HTR-8/SVneo (cell line): ENCODE measurements around the gene LRRC55.
"Not testable (repeated sequence)": the region's sequence is repeated elsewhere in the genome, so short reads cannot be mapped to it uniquely, and the experiment has no call there.

ENCODE experiments used
- DNase-seq: peaks from one replicate; pipeline ENCODE4 v3.0.0; 2011; ENCODE audit warnings: low spot score, mixed read lengths; ENCODE audit not compliant: insufficient read length
- FAIRE-seq: peaks from 2 replicates; lab custom pipeline; 2011; peaks lifted over from hg19 to GRCh38; lab: Jason Lieb, UNC

LRRC55 gene

DNA sequence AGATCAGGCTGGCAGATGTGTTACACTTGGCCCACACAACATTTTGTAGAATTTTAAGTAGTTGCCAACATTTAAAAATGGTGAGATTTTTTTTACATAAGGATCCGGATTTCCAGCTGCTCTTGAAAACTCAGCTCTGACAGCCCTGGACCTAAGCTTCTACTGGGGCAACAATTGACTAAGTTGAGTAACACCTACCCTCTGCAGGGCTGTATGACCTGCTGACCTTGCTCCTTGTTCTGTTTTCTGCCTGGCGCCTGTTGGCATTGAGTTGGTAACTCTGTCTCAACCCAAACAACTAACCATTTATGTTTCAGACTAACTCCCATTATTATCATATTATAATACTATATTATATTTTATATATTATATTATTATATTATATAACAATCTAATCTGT lies 21.1 kb upstream of the LRRC55 start:
- FAIRE-seq (no peak), DNase-seq (no peak)

DNA sequence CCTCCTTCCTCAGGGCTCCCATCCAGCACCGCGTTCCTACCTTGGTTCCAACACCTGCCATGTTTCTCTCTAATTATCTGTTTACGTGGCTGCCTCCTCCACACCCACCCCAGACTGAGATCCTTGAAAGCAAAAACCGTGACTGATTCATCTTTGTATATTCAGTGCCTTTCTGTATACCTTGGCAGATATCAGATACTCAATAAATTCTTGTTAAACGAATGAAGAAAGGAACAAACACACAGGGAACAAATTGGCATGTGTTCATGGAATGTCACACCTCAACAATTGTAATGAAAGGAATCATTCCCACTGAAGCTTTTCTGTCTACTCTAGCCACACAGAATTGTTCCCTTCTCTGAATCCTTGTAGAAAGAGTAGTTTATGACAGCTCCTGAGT lies 20.4 kb upstream of the LRRC55 start:
- DNase-seq: no peak
- no peak for FAIRE-seq

DNA sequence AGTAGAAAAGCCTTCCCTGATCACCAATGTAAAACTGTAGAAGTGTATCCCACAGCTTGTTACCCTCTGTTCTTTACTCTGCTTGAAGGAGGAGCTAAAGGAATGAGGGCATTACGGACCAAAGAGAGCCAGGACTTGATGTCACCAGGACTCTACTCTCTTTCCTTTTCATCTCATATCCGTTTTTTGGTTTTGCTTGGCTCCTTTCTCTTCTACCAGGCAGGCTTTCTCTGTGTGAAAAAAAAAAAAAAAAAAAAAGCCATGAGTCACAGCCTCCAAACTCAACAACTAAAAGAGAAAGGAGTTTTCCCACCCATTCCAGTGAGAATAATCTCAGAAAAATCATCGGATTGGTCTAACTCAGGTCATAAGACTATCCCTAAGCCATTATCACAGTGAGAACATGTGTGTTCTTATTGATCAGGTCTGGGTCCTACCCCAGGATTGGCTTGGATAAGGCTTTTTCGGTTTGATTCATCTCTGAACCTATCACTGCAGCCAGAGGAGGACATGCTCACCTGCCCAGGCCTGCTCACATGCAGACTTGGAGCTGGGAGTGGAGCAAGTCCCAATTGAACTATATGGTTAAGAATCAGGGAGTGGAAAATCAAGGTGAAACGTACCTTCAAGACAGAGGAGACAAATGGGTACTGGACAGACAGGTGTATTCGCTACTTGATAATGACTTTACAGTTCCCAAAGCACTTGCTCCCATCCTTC lies 19.4 kb upstream of the LRRC55 start:
- no peak for FAIRE-seq

DNA sequence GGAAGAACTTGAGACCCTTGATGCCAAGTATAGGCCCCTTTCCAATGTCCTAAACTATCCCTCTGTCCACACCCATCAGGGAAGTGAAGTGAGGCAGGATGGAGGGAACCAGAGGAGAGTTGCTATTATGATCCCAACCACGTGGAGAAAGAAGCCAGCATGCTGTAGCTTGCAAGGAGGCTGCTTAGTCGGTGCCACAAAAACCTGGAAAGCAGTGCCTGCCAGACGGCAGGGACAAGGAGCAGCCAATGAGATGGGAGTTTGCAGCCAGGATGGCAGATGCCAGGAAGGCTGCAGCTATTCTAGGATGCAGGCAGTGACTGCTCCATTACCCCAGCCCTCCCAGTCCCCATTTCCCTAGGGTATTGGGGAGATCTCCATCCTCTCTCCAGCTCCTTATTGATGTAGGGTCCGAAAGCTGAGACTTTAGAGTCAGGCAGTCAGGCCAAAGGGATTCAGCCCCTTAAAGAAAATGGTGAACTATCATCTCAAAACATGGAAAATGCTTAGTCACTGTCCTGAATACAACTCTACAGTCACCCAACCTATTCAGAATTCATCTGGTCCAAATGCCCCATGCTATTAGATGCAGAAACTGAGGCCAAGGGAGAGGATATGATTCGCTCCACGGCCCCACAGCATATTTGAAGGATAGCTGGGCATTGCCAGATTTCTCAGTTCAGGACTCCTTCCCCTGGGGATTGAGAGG lies 18.4 kb upstream of the LRRC55 start:
- DNase-seq (no peak), FAIRE-seq (no peak)

More for the DNA sequence above, 19.4 kb upstream of the LRRC55 start:
- DNase-seq: no peak

DNA sequence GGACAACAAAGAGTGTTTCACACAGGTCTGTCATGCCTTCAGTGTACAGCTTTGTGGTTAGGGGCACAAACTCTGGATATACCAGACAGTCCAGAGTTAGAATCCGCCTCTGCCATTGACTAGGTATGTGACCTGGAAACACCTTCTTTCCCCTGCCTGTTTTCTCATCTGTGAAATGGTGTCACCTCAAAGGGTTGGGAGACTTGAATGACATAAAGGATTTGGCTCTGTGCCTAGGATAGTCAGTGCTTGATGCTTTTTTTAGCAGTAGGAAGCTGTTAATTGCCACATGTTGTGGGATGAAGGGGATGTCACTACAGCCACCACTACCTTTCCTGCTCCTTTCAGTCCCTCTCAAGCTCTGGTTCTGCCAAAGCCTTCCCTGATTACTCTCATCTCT lies 17.4 kb upstream of the LRRC55 start:
- FAIRE-seq (no peak), DNase-seq (no peak)

DNA sequence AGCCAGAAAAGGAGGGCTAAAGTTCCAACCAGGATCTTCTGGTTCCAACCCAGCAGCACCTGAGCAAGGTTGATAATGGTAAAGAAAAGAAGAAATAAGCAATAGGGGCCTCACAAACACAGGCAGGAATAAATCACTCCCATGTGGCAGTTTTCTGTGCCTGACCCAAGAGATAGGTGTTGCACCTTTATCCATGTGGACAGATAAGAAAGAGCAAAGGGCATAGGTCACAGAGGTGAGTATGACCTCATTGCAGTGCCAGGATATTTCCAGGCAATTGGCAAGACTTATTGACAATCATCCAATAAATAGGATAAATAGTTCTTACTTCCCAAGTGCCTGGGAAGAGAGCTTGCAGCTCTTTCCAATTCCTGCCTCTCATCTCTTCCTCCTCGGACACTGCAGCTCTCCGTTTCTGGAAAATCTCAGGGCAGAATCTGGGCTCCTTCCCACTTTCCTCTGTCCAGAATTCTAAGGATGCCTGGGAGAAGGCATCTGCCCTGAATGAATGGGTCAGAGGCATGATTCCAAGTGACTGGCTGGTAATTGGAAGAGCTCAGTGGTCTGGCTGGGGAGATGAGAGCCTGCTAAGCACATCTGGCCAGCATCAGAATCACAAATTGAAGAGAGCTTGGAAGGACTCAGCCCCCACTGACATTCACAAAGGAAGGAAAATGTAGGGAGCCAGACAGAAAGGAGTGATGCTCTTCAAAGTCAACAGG lies 14.5 kb upstream of the LRRC55 start:
- DNase-seq: no peak
- FAIRE-seq: no peak

DNA sequence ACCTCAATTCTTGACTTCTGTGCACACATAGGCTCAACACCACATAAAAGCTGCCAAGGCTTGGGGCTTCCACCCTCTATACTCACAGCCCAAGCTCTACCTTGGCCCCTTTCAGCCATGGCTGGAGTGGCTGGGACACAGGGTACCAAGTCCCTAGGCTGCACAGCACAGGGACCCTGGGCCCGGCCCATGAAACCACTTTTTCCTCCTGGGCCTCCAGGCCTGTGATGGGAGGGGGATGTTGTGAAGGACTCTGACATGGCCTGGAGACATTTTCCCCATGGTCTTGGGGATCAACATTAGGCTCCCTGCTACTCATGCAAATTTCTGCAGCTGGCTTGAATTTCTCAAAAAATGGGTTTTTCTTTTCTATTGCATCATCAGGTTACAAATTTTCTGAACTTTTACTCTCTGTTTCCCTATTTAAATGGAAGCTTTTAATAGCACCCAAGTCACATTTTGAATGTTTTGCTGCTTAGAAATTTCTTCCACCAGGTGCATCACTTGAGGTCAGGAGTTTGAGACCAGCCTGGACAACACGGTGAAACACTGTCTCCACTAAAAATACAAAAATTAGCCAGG lies 11.9 kb upstream of the LRRC55 start:
- not testable (repeated sequence) for FAIRE-seq, DNase-seq

DNA sequence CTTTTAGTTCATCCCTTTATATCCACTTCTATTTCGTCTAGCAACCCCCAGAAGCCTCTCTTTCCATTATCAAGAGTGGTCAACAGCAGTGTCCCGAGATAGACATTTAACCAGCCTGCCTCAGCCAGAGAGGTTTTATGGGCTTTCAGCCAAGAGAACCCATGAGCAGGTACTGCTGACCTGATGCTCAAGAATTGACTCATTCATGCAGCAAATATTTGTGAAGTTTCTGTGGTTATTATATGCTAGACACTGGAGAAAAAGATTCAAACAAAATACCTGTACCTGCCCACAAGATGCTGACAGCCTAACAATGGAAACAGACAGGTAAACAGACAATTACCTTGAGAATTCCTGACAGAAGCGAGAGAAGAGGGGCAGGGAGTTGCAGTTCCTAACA lies 9.7 kb upstream of the LRRC55 start:
- FAIRE-seq (no peak), DNase-seq (no peak)

DNA sequence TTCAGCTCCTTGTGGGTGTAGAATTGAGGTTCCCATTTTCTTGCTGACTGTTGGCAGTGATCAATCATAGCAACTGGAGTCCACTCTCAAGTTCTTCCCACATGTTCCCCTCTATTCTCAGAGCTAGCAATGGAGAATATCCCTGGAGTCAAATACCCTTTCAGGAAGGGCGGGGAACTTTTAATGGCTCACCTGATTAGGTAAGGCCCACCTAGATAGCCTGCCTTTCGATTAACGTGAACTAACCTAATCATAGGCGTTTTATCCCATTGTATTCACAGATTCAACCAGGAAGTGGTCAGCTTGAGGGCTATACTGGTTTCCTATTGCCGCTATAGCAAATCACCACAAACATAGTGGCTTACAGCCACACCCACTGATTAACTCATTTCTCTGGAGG lies 7.1 kb upstream of the LRRC55 start:
- DNase-seq (no peak), FAIRE-seq (no peak)

DNA sequence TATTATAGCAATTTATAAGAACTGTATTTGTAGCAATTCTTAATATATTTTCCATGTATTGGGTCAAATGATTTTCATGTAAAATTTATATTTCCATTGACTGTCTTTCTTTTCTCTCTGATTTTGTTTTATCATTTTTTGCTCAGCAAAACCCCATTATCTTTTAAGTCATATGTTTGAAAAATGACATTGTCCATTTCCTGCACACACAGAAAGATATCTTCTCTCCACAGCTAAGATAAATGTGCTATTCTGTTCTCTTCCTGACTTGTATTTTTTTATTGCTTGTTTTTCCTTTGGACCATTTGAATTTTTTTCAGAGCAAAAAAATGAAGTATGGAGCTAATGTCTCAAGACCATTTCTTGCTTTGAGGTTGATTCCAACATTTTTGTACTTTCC lies 6.3 kb upstream of the LRRC55 start:
- FAIRE-seq (no peak), DNase-seq (no peak)

DNA sequence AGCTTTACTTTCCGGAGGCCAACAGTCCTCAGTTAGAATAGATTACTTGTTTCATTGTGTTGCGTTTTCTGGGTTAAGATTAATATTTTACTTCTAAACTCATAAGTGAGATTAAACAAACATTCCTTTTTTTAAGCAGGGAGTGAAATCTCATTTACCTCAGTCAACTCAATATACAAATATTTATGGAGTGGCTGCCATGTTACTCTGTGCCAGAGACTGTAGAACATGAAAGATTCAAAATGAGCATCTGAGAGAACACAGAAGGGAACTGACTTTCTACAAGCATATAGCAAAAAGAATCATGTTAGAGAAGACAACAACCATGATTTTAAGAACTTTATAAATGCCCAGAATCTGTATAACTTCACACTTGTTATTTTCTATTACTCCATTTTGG lies 3.4 kb upstream of the LRRC55 start:
- FAIRE-seq: no peak
- DNase-seq: no peak

DNA sequence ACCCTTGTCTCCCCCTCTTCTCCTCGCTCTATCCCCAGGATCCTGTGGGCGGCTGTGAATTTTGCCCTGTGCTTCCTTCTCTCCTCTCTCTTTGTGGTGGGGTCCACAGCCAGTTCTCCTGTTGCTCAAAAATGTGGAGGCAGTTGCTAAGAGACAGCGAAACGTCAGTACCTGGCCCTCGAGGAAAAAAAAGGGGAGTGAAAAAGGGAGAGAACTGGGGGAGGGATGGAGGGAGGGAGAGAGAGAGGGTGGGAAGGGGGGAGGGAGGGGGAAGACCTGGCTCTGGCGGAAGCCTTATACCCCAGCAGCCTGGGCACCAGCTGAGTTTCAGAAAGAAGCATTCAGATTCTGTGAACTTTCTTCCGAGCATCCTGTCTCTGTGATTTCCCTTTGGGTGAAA lies 2.1 kb upstream of the LRRC55 start:
- DNase-seq (no peak), FAIRE-seq (no peak)

DNA sequence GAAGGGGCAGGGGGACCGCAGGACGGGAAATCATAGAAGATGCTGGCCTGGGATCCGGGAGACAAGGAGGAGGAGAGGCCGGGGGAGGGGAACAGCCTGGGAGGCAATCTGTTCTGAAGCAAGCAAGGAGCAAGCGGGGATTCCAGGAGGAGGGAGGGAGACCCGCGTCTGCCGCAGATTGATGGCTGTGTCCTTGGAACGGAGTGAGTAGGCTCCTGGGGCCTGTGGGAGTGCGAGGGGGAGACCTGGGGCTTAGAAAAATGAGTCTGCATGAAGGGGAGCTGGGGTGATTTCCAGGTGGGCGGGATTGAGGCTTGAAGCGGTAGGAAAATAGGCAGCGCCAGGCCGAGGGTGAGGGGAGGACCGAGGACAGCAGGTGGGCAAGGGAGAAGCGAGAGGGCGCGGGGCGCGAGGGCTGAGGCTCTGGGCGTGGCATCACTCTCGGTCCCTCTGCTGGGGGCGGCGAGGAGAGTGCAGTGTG lies 1.6 kb upstream of the LRRC55 start:
- DNase-seq: no peak

DNA sequence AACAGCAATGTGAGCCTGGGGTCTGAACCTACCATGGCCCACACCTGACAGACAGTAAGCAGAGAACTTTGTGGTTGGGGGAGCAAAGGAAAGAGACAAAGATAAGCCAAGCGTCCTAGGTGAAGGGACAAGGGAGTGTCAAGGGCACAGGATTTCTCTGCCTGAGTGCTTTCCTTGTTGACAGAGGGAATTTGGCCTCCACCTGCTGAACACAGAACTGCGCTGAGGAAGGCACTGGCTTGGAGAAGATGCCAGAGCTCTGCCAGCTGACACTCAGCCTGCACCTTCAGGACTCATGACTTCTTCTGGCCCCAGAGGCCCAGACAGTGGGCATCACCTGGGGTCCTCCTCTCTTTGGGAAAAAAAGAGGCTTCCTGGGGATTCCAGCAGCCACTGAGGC lies 789 bp upstream of the LRRC55 start:
- no peak for FAIRE-seq
- DNase-seq: no peak

More for the DNA sequence above, 1.6 kb upstream of the LRRC55 start:
- no peak for FAIRE-seq

DNA sequence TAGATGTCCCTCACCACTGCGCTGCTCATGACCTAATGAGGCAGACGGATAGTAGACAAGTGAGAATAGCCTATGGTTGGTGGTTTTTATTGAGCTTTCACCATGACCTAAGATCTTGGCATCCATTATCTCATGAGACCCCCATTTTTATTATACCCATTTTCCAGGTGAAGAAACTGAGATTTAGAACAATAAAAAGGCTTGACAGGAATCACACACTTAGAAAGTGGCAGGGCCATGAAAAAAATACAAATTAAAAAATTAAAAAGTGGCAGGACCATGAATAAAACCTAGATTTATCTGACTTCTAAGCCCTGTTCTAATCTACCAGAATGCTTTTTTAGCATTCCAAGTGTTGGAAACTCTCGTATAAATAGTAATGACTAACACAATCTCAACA lies 1.1 kb downstream of the LRRC55 start:
- no peak for DNase-seq
- FAIRE-seq: no peak

DNA sequence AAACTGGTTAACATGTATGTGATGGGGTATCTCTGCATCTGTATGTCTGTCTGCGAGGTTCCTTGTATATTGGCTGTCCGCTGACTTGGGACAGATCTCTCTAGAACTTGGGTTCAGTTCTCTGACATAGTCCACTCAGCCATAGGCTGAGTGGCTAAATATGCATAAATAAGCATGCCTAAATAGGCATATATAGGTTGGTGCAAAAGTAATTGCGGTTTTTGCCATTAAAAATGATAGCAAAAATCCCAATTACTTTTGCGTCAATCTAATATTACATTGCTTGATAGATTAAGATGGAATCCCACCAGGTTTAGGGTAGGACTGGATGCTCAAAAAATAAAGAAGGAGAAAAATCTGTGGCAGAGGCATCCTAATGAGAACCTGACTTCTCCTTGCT lies 8.8 kb downstream of the LRRC55 start:
- FAIRE-seq (no peak), DNase-seq (no peak)

DNA sequence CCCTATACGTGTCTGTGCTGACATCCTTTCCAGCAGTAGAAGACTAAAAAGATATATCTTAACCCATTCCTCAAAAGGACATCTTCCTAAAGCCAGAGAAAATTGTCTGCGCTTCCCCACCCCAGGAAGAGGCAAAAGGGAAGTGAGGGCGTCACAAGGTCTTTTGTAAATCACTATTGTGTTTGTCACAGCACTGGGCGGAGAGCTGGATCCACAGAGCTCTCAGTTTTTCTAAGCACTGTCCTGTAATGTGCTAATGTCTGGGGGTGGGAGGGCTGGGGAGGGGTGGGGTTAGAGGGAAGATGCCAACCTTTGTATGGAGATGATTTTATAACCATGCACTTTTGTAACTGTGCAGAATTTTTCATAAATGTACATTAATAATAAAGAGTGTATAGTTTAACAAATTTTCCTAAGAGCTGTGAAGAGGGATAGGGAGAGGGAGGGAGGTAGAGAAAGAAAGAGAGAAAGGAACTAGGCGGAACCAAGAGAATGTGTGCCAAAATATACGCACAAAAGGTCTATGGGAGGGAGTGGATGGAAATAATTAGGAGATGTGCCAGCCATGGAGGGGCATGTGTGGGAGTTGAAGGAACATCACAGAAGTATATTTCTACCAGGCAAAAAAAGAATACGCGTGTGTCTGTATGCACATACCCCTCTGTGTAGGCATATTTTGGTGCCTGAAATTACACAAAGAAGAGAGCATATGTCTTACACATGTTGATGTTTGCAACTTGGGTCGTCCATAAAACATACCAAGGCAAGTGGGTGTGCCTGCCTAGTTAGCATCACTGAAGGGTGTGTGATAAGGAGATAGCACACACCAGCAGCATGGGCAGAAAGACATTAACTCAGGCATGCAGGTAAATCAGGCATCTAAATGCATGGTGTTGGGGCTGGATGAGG lies 9.8 kb downstream of the LRRC55 start:
- FAIRE-seq: peak; percentile 4
- DNase-seq: no peak

DNA sequence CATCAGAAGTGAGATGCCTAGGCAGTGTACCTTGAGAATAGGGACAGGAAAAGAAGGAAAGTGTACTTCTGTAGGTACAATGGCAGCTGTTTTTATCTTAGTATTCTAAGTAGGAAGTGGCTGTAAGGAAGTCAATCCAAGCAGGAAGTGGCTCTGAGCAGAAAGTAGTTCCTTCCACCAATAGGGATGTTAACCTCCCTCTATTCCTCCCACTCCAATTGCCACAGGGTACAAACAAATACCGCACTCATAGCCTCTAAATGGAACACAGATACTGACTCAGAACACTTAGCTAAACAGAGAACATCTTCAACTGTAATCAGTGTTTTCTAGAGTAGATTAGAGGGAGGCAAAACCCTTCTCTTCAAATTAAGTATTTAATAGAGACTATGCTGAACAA lies 10.6 kb downstream of the LRRC55 start:
- no peak for FAIRE-seq
- DNase-seq: no peak

DNA sequence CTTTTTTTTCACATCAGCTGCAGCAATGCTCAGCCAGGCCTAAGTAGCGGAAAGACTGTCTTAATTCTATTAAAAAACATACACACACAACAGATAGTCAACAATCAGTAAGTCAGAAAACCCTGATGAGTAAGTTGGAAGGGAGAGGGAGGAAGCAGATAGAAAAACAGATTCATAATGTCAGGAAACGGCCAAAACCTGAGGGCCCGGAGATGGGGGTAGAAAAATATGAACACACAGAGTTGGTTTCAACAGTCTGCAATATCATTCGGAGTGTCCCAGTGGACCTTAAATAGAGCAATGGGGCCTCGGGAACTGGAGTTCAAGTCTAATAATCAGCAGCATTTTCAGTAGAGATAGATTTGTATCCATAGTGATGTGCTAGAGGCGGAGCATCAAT lies 14.8 kb downstream of the LRRC55 start:
- no peak for DNase-seq

DNA sequence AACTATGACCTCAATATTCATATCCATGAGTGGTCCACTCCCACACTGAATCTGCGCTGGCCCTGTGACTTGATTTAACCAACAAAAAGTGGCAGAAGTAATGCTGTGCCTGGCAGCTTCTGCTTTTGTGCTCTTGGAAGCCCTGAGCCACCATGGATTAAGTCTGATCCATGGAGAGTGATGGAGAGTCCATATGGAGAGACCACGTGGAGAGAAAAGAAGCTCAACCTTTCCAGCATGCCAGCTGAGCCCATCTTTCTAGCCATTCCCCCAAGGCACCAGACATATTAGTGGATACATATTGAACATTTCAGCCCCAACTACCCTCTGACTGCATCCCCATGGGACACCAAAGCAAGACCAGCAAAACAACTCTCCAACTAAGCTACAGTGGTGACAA lies 16.0 kb downstream of the LRRC55 start:
- no peak for DNase-seq

More for the DNA sequence above, 14.8 kb downstream of the LRRC55 start:
- FAIRE-seq: no peak

More for the DNA sequence above, 16.0 kb downstream of the LRRC55 start:
- FAIRE-seq: no peak
